Measurements from ENCODE around the gene RND1.

RND1 gene

GRCh38 chr12:48826209-48826855 lies 39.3 kb downstream of the RND1 start:
- no peak for DNase-seq

GRCh38 chr12:48824905-48825304 lies 40.8 kb downstream of the RND1 start:
- DNase-seq: no peak

GRCh38 chr12:48824112-48824511 lies 41.6 kb downstream of the RND1 start:
- peak in 1 of 2 donors; percentile 22 for DNase-seq

GRCh38 chr12:48823281-48823680 lies 42.4 kb downstream of the RND1 start:
- no peak for DNase-seq

GRCh38 chr12:48822711-48823110 lies 43.0 kb downstream of the RND1 start:
- no peak for DNase-seq

GRCh38 chr12:48822139-48822538 lies 43.5 kb downstream of the RND1 start:
- no peak for DNase-seq

- no peak for DNase-seq
Measured at GRCh38 chr12:48819986-48820725, 45.5 kb downstream of the RND1 start.

- DNase-seq: peak; percentile 30 to 50
Measured at GRCh38 chr12:48818831-48819590, 46.7 kb downstream of the RND1 start.

GRCh38 chr12:48817873-48818830 lies 47.5 kb downstream of the RND1 start, which contains the start of gene CACNB3:
CACNB3 (plus strand) TSS chr12:48818496; CDS start chr12:48818930, 434 bp downstream.
- peak; percentile 71 to 84 for DNase-seq

GRCh38 chr12:48816143-48816854 lies 49.4 kb downstream of the RND1 start:
- DNase-seq: no peak

- DNase-seq: peak; percentile 17 to 24
Measured at GRCh38 chr12:48815126-48816110, 50.3 kb downstream of the RND1 start.

GRCh38 chr12:48814262-48815125 lies 51.2 kb downstream of the RND1 start:
- peak; percentile 76 to 80 for DNase-seq

- DNase-seq: no peak
Measured at GRCh38 chr12:48813465-48814261, 52.0 kb downstream of the RND1 start.

- DNase-seq: no peak
Measured at GRCh38 chr12:48812389-48812788, 53.3 kb downstream of the RND1 start.

- DNase-seq: no peak
Measured at GRCh38 chr12:48811437-48812090, 54.1 kb downstream of the RND1 start.

GRCh38 chr12:48810903-48811431 lies 54.7 kb downstream of the RND1 start:
- no peak for DNase-seq

- DNase-seq: no peak
Measured at GRCh38 chr12:48807981-48808380, 57.7 kb downstream of the RND1 start.

Data from CD4-positive, alpha-beta T cell treated with Interleukin-4 for 1 hour (primary cell).